HepG2 (cell line): Measurements from ENCODE around the gene SRCIN1. TPM values are rescaled to one million over a fixed set of nuclear protein-coding genes. Genes with fewer than 3 reads are reported as not detected.

Experiments
- AHR ChIP-seq: IDR thresholded peaks from 2 replicates; pipeline ENCODE4 v1.6.1; 2018; ENCODE audit warnings: missing genetic modification reagents, missing compliant biosample characterization
- ATAD3A ChIP-seq: sonication (generic); formaldehyde crosslinking; IDR thresholded peaks from 2 replicates; pipeline ENCODE4 v1.4.0; 2020; ENCODE audit warnings: missing genetic modification reagents
- BCL3 ChIP-seq: sonication (generic); formaldehyde crosslinking; IDR thresholded peaks from 2 replicates; pipeline ENCODE4 v1.5.1; 2020; ENCODE audit warnings: mild to moderate bottlenecking, missing genetic modification reagents, moderate library complexity
- CCDC6 ChIP-seq: sonication (generic); formaldehyde crosslinking; IDR thresholded peaks from 2 replicates; pipeline ENCODE4 v1.8.1; 2022; ENCODE audit warnings: mild to moderate bottlenecking, missing genetic modification reagents, moderate library complexity
- HNF1B ChIP-seq: sonication (generic); formaldehyde crosslinking; IDR thresholded peaks from 2 replicates; pipeline ENCODE4 v1.5.1; 2020; ENCODE audit warnings: mild to moderate bottlenecking, moderate library complexity, missing genetic modification reagents
- LCORL ChIP-seq, 2 experiments: fragments of 450-650 bp in 1 of 2; sonication (generic) in 1 of 2; formaldehyde crosslinking in 1 of 2; IDR thresholded peaks; 2 replicates each; pipeline versions ENCODE4 v1.5.0 to v1.6.1; 2017 to 2020; ENCODE audit warnings: antibody characterized with exemption in 1 of 2, missing genetic modification reagents in 1 of 2
- MIXL1 ChIP-seq: IDR thresholded peaks from 2 replicates; pipeline ENCODE4 v1.6.1; 2016
- PHF8 ChIP-seq: sonication (generic); formaldehyde crosslinking; IDR thresholded peaks from 2 replicates; pipeline ENCODE4 v1.5.0; 2020; ENCODE audit warnings: missing genetic modification reagents
- RFXAP ChIP-seq: sonication (generic); formaldehyde crosslinking; IDR thresholded peaks from 2 replicates; pipeline ENCODE4 v1.4.0; 2020; ENCODE audit warnings: missing genetic modification reagents, borderline replicate concordance
- SMYD3 ChIP-seq: sonication (generic); formaldehyde crosslinking; IDR thresholded peaks from 2 replicates; pipeline ENCODE4 v1.8.1; 2023; ENCODE audit warnings: mild to moderate bottlenecking, missing genetic modification reagents
- SSRP1 ChIP-seq: IDR thresholded peaks from 2 replicates; pipeline ENCODE4 v1.6.1; 2016; ENCODE audit warnings: control low read depth
- TERF1 ChIP-seq: sonication (generic); formaldehyde crosslinking; IDR thresholded peaks from 2 replicates; pipeline ENCODE4 v1.8.0; 2022; ENCODE audit warnings: mild to moderate bottlenecking, missing genetic modification reagents, moderate library complexity
- TFAP4 ChIP-seq: sonication (generic); IDR thresholded peaks from 2 replicates; pipeline ENCODE4 v1.6.1; 2016; ENCODE audit warnings: low read depth, borderline replicate concordance
- XRCC5 ChIP-seq: fragments of 200-400 bp; formaldehyde crosslinking; optimal IDR thresholded peaks from 2 replicates; pipeline ENCODE3; 2017; ENCODE audit warnings: mild to moderate bottlenecking, low read length
- ZBED4 ChIP-seq: sonication (generic); formaldehyde crosslinking; IDR thresholded peaks from 2 replicates; pipeline ENCODE4 v1.4.0; 2020; ENCODE audit warnings: missing genetic modification reagents, borderline replicate concordance
- ZFP41 ChIP-seq: sonication (generic); formaldehyde crosslinking; IDR thresholded peaks from 2 replicates; pipeline ENCODE4 v1.4.0; 2020; ENCODE audit warnings: mild to moderate bottlenecking, missing genetic modification reagents, borderline replicate concordance
- ZFY ChIP-seq: sonication (generic); formaldehyde crosslinking; IDR thresholded peaks from 2 replicates; pipeline ENCODE4 v1.4.0; 2020; ENCODE audit warnings: missing genetic modification reagents
- ZNF740 ChIP-seq: sonication (generic); formaldehyde crosslinking; IDR thresholded peaks from 2 replicates; pipeline ENCODE4 v1.4.0; 2020; ENCODE audit warnings: missing genetic modification reagents
- ZNF749 ChIP-seq: sonication (generic); formaldehyde crosslinking; IDR thresholded peaks from 2 replicates; pipeline ENCODE4 v1.8.0; 2022; ENCODE audit warnings: mild to moderate bottlenecking, missing genetic modification reagents, moderate library complexity, borderline replicate concordance
- ZNF891 ChIP-seq: sonication (generic); formaldehyde crosslinking; IDR thresholded peaks from 2 replicates; pipeline ENCODE4 v1.5.0; 2020; ENCODE audit warnings: mild to moderate bottlenecking, missing genetic modification reagents
- ZSCAN9 ChIP-seq: IDR thresholded peaks from 2 replicates; pipeline ENCODE4 v1.6.1; 2016; ENCODE audit warnings: borderline replicate concordance
- polyA plus RNA-seq, 8 experiments: library from polyadenylated mRNA; depleted of rRNA in 3 of 8; stranded (reverse) in 7 of 8; unstranded in 1 of 8; fragments of >200 nt; fragmentation: Illumina TruSeq in 4 of 8; extraction: Trizol in 4 of 8; gene quantifications; 2 replicates each; pipeline versions ENCODE4 v1.2.1 to v1.2.3, GENCODE V29; 2011 to 2016; ENCODE audit warnings: low read depth in 4 of 8, missing spikeins in 1 of 8, mixed read lengths in 1 of 8; ENCODE audit not compliant: insufficient read depth in 1 of 8
- total RNA-seq, 5 experiments: library from RNA; depleted of rRNA; stranded (reverse); fragments of >200 nt; fragmentation: Illumina TruSeq; extraction: Trizol; gene quantifications; 2 replicates each; pipeline ENCODE4 v1.2.3, GENCODE V29; 2016; ENCODE audit warnings: low read depth in 1 of 5

SRCIN1 gene
- total and polyA plus RNA-seq, 2 of the 13 experiments (the other 11 are each of a cell fraction or from before 2014, with no cell fraction given): 1.2 to 9.6 TPM

GRCh38 chr17:38601539-38602351 lies 4.0 kb downstream of the SRCIN1 start (continued):
- TF ChIP-seq BCL3 (CRISPR knock-in tag) (no peak), SSRP1 (CRISPR knock-in tag) (no peak), ZSCAN9 (CRISPR knock-in tag) (no peak), RFXAP (CRISPR knock-in tag) (no peak), AHR (CRISPR knock-in tag) (no peak), ATAD3A (CRISPR knock-in tag) (no peak), SMYD3 (CRISPR knock-in tag) (no peak), ZNF749 (no peak), ZNF891 (no peak), CCDC6 (CRISPR knock-in tag) (no peak), LCORL (IDR thresholded peaks at IDR 0.05) (no peak), LCORL (CRISPR knock-in tag; IDR thresholded peaks at IDR 0.05) (0 out of 2 replicates have a peak, but pooled peaks have one; percentile 6), TFAP4 (no peak), HNF1B (CRISPR knock-in tag) (peak; percentile 74), ZNF740 (no peak), ZBED4 (CRISPR knock-in tag) (no peak), TERF1 (CRISPR knock-in tag) (no peak), ZFP41 (CRISPR knock-in tag) (no peak), XRCC5 (no peak), MIXL1 (CRISPR knock-in tag) (0 out of 2 replicates have a peak, but pooled peaks have one; percentile 30), ZFY (CRISPR knock-in tag) (no peak), PHF8 (peak; percentile 13; the same call in 1 of the 2 replicates)
